ES-I3 (cell line): Measurements from ENCODE around the gene FAM43A.

Experiments used
- H3K36me3 ChIP-seq: 2 replicates; pipeline ENCODE4 v1.6.1; 2013; ENCODE audit warnings: mild to moderate bottlenecking, low read length, control low read depth, moderate library complexity; ENCODE audit not compliant: insufficient read depth
- H3K4me1 ChIP-seq: 2 replicates; pipeline ENCODE4 v1.6.1; 2013; ENCODE audit warnings: mild to moderate bottlenecking, control low read depth, low read length; ENCODE audit not compliant: insufficient read depth
- H3K9ac ChIP-seq: 2 replicates; pipeline ENCODE4 v1.6.1; 2013; ENCODE audit warnings: low read depth, mild to moderate bottlenecking, low read length, moderate library complexity
- H3K9me3 ChIP-seq: 2 replicates; pipeline ENCODE4 v1.6.1; 2013; ENCODE audit warnings: mild to moderate bottlenecking, low read length, moderate library complexity; ENCODE audit not compliant: control insufficient read depth, insufficient read depth

FAM43A gene

DNA sequence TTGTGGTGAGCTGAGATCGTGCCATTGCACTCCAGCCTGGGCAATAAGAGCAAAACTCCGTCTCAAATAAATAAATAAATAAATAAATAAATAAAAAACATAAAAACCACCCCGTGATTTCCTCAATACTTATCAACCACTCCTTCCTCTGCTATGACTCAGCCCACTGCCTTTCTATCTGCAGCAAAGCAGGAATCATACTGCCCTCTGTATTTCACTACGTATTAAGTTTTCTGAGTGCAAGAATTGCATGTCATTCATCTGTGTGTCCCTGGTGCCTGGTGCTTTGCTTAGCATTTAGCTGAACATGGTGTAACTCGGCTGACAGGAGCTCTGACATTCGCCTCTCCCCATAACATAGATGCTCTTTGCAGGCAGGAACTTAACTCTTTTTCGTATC lies 20.8 kb upstream of the FAM43A start:
- no peak overlapping the region for H3K9ac ChIP-seq
- H3K36me3 ChIP-seq, result peaks cover 18% of the 10 kb centered on the region; the same call in 1 of the 2 replicates
- H3K9me3 ChIP-seq, result no peaks in the 10 kb centered on the region
- no peaks in the 10 kb centered on the region for H3K4me1 ChIP-seq

- H3K36me3 ChIP-seq, result peaks cover 15% of the 10 kb centered on the region; the same call in 1 of the 2 replicates
- no peak overlapping the region for H3K9ac ChIP-seq
- peaks cover 7% of the 10 kb centered on the region; the same call in 1 of the 2 replicates for H3K4me1 ChIP-seq
- H3K9me3 ChIP-seq, result no peaks in the 10 kb centered on the region
These were observed 18.3 kb upstream of the FAM43A start for GRCh38 chr3:194667363-194667762.

DNA sequence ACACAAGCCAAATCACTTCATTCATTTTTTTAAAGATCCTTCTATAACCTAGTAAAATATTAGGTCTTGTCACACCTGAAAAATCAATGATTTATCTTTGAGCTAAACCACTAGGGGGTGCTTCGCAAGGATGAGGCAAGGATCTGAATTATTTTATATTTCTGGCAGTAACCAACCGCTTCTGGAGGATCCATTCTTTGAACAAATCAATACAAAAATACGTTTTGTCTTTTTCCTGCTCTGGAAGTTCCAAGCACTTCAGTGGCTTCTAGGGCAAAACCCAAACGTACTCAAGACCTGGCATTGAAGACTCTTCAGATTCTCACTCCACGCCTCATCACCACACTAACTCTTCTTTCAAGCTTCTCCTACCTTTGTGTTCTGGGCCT lies 14.2 kb upstream of the FAM43A start:
- Histone ChIP-seq H3K9ac (peak overlapping the region; percentile 82), H3K36me3 (peaks cover 5% of the 10 kb centered on the region; the same call in 1 of the 2 replicates), H3K4me1 (peaks cover 7% of the 10 kb centered on the region; the same call in 1 of the 2 replicates), H3K9me3 (no peaks in the 10 kb centered on the region)

GRCh38 chr3:194671900-194672808 lies 13.5 kb upstream of the FAM43A start, which contains the start of gene LSG1:
LSG1 (minus strand) TSS chr3:194672191; CDS start chr3:194672162, 29 bp downstream.
- Histone ChIP-seq H3K36me3 (peaks cover 5% of the 10 kb centered on the region; the same call in 1 of the 2 replicates), H3K4me1 (peaks cover 7% of the 10 kb centered on the region; the same call in 1 of the 2 replicates)

DNA sequence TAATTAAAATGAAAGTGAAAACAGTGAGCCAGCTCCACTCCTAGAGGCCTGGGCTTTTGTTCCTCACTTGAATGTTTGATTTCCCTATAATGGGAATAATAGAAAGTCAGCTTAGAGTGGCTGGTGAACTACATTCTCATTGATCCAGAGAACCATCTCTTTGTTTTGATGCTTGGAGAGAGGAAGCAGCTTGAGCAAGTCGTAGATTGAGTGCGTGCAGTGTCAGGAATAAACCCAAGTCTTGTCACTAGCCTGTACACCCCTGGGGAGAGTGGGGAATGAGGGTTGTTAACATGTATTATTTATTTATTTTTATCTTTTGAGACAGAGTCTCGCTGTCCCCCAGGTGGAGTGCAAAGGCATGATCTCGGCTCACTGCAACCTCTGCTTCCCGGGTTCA lies 12.8 kb upstream of the FAM43A start:
- Histone ChIP-seq H3K9ac (peak overlapping the region; percentile 82), H3K4me1 (peaks cover 7% of the 10 kb centered on the region; the same call in 1 of the 2 replicates), H3K36me3 (peaks cover 5% of the 10 kb centered on the region; the same call in 1 of the 2 replicates)

More at GRCh38 chr3:194671900-194672808, 13.5 kb upstream of the FAM43A start, which contains the start of gene LSG1:
- H3K9me3 ChIP-seq, result no peaks in the 10 kb centered on the region
- H3K9ac ChIP-seq, result peak within 1 kb of the TSS; percentile 82

DNA sequence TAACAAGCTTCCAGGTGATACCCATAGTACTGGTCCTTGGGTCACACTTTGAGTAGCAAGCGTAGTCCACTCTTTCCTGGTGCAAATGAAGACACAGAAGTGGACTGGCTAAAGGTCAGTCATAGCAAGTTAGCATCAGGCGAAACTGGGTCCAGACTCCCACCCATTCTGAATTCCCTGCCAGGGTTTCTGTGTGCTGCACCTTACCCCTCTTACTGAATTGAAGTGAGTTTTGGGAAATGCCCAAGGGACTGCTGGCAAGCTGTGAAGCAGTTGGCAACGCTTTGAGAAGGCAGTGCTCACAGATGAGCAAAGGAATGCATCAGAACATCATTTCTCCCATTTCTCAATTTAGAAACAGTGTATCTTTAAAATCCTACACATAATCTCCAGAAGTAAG lies 11.9 kb upstream of the FAM43A start:
- no peaks in the 10 kb centered on the region for H3K9me3 ChIP-seq
- H3K4me1 ChIP-seq, result peaks cover 7% of the 10 kb centered on the region; the same call in 1 of the 2 replicates
- peaks cover 2% of the 10 kb centered on the region; the same call in 1 of the 2 replicates for H3K36me3 ChIP-seq
- no peak overlapping the region for H3K9ac ChIP-seq

More for the DNA sequence above, 12.8 kb upstream of the FAM43A start:
- no peaks in the 10 kb centered on the region for H3K9me3 ChIP-seq

GRCh38 chr3:194675081-194675640 lies 10.5 kb upstream of the FAM43A start:
- Histone ChIP-seq H3K9me3 (no peaks in the 10 kb centered on the region), H3K36me3 (no peaks in the 10 kb centered on the region), H3K4me1 (peaks cover 7% of the 10 kb centered on the region; the same call in 1 of the 2 replicates), H3K9ac (no peak overlapping the region)

- H3K4me1 ChIP-seq, result peaks cover 6% of the 10 kb centered on the region; the same call in 1 of the 2 replicates
- no peaks in the 10 kb centered on the region for H3K9me3 ChIP-seq
- no peaks in the 10 kb centered on the region for H3K36me3 ChIP-seq
- no peak overlapping the region for H3K9ac ChIP-seq
These were observed 10.0 kb upstream of the FAM43A start for GRCh38 chr3:194675680-194676079.

- no peaks in the 10 kb centered on the region for H3K9me3 ChIP-seq
- no peak overlapping the region for H3K9ac ChIP-seq
- no peaks in the 10 kb centered on the region for H3K36me3 ChIP-seq
- no peaks in the 10 kb centered on the region for H3K4me1 ChIP-seq
These were observed 9.2 kb upstream of the FAM43A start for GRCh38 chr3:194676471-194676870.

- no peak overlapping the region for H3K9ac ChIP-seq
- no peaks in the 10 kb centered on the region for H3K36me3 ChIP-seq
- no peaks in the 10 kb centered on the region for H3K9me3 ChIP-seq
- no peaks in the 10 kb centered on the region for H3K4me1 ChIP-seq
These were observed 4.6 kb upstream of the FAM43A start for GRCh38 chr3:194680888-194681615.

DNA sequence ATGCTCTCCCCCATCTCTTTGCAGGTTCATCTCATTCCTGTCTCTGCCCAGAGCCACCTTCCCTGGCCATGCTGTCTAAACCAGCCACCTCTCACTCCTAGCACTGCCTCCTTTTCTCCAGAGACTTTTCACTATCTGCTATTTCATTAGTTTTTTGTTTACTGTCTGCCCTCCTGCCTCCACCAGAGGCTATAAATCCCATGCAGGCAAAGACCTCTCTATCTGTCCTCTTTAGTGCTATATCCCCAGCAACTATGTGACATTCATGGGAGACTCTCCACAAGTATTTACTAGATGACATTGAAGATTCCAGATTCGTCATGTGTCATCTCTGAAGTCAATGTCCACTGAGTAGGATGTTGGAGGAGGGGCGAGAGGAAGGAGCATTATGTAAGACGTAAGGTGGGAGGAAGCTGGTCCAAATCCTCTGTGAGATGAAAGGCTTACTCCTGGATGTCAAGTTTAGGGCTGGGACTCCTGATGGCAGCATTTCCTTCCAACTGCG lies 3.4 kb upstream of the FAM43A start:
- Histone ChIP-seq H3K36me3 (no peaks in the 10 kb centered on the region), H3K4me1 (no peaks in the 10 kb centered on the region), H3K9me3 (no peaks in the 10 kb centered on the region), H3K9ac (no peak overlapping the region)

DNA sequence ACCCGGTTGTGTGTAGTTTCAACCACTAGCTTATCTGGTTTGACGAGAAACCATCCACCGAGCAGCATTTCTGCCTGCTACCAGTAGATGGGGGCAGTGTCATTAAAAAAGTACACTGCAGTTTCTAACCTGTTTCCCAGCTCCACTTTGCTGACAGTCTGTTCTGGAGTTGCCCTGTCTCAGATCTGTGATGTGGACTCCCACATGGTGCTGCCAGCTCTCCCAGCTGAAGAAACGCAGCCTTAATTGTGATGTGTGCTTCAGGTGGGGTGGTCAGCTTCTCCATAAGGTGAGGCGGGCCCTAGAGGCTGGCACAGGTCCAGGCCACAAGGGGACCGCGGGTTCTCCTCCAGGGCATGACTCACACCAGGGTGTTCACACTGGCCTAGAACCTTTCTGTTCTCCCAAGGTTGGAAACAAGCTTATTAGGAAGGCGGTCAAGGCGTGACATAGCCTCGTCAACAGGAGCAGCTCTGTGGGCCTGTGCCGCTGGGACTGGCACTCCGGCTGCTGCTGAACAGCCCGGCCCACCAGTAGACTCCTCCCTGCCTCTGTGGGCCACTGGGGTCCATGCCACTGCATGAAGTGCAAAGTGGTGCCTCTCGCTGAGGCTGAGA lies 2.9 kb upstream of the FAM43A start:
- no peaks in the 10 kb centered on the region for H3K4me1 ChIP-seq

DNA sequence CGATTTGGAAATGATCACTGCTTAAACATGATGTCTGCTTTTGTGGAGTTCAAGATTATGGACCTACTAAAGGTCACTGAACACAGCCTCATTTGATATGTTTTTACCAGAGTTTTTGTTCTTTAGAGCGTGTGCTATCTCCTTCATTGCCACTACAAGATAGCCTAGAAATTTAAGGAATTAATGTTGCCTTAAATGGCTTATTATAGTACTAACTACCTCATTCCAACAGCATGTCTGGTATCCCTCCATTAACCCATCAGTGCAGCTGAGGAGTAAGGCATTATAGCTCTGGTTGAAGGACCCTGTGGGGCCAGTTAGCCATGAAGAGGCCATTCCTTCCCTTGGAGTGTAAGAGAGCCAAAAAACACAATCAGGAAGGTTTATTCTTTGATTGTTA lies 2.3 kb upstream of the FAM43A start:
- H3K4me1 ChIP-seq, result no peaks in the 10 kb centered on the region
- no peaks in the 10 kb centered on the region for H3K36me3 ChIP-seq
- no peaks in the 10 kb centered on the region for H3K9me3 ChIP-seq
- no peak overlapping the region for H3K9ac ChIP-seq

More for the DNA sequence above, 2.9 kb upstream of the FAM43A start:
- Histone ChIP-seq H3K36me3 (no peaks in the 10 kb centered on the region), H3K9me3 (no peaks in the 10 kb centered on the region), H3K9ac (no peak overlapping the region)
